ENCODE measurements around the gene FBXL22.

The FBXL22 gene

DNA sequence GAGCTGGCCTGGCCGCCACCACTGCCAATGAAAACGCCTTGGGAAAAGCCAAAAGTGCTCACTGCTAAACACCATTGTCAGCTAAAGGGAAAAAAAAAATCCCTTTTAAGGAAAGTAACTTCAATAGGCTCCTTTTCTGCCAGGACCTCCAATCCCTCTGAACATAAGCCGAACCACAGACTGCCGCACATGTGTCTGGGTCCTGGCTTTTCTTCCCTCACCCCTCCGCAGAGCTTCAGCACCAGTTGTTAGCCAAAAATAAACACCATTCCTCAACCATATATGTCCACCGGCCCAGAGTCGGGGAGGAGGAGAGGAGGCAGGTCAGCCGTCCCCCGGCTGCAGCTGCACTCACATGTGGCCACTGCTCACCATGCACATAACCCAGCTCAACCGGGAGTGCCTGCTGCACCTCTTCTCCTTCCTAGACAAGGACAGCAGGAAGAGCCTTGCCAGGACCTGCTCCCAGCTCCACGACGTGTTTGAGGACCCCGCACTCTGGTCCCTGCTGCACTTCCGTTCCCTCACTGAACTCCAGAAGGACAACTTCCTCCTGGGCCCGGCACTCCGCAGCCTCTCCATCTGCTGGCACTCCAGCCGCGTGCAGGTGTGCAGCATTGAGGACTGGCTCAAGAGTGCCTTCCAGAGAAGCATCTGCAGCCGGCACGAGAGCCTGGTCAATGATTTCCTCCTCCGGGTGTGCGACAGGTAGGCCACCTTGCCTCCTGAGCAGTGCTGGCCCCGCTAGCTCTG, at the start of gene FBXL22:
Gene FBXL22 (plus strand): TSS at position 350 of the 753 bp plus-strand sequence. CDS start 6 bp downstream, at position 356.
- H3K4me1 ChIP-seq (ENCODE audit: insufficient read depth, low read length), result peaks cover 5% of the 10 kb centered on the region
- peaks cover 17% of the 10 kb centered on the region for H3K36me3 ChIP-seq (ENCODE audit: insufficient read depth, low read length)
- H3K4me3 ChIP-seq (ENCODE audit: low read length), result no peak within 1 kb of the TSS
- no peaks in the 10 kb centered on the region for H3K27me3 ChIP-seq (ENCODE audit: insufficient read depth, low read length)
- no peak within 1 kb of the TSS for H2AFZ ChIP-seq (ENCODE audit: low read depth, low read length)
- no peaks in the 10 kb centered on the region for H3K9me3 ChIP-seq (ENCODE audit: low read length)

GRCh38 chr15:63551400-63551799, 45.8 kb upstream of the FBXL22 start:
- peaks cover 17% of the 10 kb centered on the region for H3K4me1 ChIP-seq (ENCODE audit: insufficient read depth, low read length)
- H3K4me3 ChIP-seq (ENCODE audit: low read length), result no peak overlapping the region
- no peak overlapping the region for H2AFZ ChIP-seq (ENCODE audit: low read depth, low read length)
- no peaks in the 10 kb centered on the region for H3K27me3 ChIP-seq (ENCODE audit: insufficient read depth, low read length)
- H3K9me3 ChIP-seq (ENCODE audit: low read length), result no peaks in the 10 kb centered on the region
- H3K36me3 ChIP-seq (ENCODE audit: insufficient read depth, low read length), result peaks cover 19% of the 10 kb centered on the region

GRCh38 chr15:63553388-63553791, 43.8 kb upstream of the FBXL22 start:
- Histone ChIP-seq H3K9me3 (ENCODE audit: low read length) (peaks cover 3% of the 10 kb centered on the region), H2AFZ (ENCODE audit: low read depth, low read length) (no peak overlapping the region), H3K36me3 (ENCODE audit: insufficient read depth, low read length) (peaks cover 35% of the 10 kb centered on the region), H3K4me1 (ENCODE audit: insufficient read depth, low read length) (peaks cover 17% of the 10 kb centered on the region), H3K4me3 (ENCODE audit: low read length) (no peak overlapping the region), H3K27me3 (ENCODE audit: insufficient read depth, low read length) (no peaks in the 10 kb centered on the region)

DNA sequence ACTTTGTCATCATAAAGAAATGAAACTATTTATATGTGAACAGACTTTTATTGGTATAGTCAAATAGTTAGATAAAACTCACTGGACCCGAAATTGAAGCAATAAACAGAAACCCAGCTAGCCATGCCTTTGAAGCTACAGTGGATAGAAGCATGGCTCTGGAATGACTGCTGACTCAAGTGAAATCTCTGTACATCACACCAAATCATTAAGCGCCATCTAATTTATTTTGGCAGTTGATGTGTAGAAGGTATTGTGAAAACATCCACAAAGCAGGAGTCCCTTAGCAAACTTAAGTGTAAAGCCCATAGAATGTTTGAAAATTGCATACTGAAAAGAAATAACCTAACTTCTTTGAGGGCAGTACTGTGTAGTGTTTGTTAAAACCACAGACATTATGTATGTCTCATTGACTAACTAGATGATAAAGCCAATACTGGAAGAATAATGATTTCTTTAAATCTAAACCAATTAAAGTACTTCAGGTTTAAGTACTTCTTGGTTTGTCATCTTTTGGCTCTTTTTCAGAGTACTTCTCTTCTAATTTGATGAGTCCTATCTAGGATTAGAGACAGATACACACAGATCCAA, 42.8 kb upstream of the FBXL22 start:
- Histone ChIP-seq H3K27me3 (ENCODE audit: insufficient read depth, low read length) (no peaks in the 10 kb centered on the region), H3K4me1 (ENCODE audit: insufficient read depth, low read length) (peaks cover 17% of the 10 kb centered on the region), H3K9me3 (ENCODE audit: low read length) (peaks cover 3% of the 10 kb centered on the region), H2AFZ (ENCODE audit: low read depth, low read length) (no peak overlapping the region), H3K36me3 (ENCODE audit: insufficient read depth, low read length) (peaks cover 40% of the 10 kb centered on the region), H3K4me3 (ENCODE audit: low read length) (no peak overlapping the region)

- Histone ChIP-seq H3K4me3 (ENCODE audit: low read length) (no peak overlapping the region), H3K4me1 (ENCODE audit: insufficient read depth, low read length) (peaks cover 17% of the 10 kb centered on the region), H3K9me3 (ENCODE audit: low read length) (peaks cover 3% of the 10 kb centered on the region), H2AFZ (ENCODE audit: low read depth, low read length) (no peak overlapping the region), H3K27me3 (ENCODE audit: insufficient read depth, low read length) (no peaks in the 10 kb centered on the region), H3K36me3 (ENCODE audit: insufficient read depth, low read length) (peaks cover 49% of the 10 kb centered on the region)
Measured at GRCh38 chr15:63555507-63555906, 41.7 kb upstream of the FBXL22 start.

DNA sequence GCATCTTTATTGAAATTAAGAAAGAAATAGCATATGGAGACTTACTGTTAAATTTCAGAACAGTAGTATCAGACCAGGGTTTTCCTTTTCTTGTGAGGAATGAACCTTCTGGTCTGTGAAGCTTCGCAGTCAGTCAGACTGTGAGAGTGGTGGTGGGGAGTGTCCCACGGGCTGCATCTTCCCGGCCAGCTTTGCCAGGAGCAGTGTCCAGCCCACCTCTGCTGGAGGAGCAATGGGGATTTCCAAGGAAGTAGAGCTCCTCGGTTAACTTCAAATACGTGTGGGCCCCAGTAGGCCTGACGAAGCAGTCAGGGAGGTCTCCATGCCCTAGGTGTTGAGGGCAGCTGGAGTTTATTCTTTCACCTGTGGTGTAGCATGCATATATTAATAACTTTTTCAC, 40.9 kb upstream of the FBXL22 start:
- Histone ChIP-seq H3K4me1 (ENCODE audit: insufficient read depth, low read length) (peaks cover 17% of the 10 kb centered on the region), H3K4me3 (ENCODE audit: low read length) (no peak overlapping the region), H3K9me3 (ENCODE audit: low read length) (peaks cover 3% of the 10 kb centered on the region), H2AFZ (ENCODE audit: low read depth, low read length) (no peak overlapping the region), H3K36me3 (ENCODE audit: insufficient read depth, low read length) (peaks cover 57% of the 10 kb centered on the region), H3K27me3 (ENCODE audit: insufficient read depth, low read length) (no peaks in the 10 kb centered on the region)

DNA sequence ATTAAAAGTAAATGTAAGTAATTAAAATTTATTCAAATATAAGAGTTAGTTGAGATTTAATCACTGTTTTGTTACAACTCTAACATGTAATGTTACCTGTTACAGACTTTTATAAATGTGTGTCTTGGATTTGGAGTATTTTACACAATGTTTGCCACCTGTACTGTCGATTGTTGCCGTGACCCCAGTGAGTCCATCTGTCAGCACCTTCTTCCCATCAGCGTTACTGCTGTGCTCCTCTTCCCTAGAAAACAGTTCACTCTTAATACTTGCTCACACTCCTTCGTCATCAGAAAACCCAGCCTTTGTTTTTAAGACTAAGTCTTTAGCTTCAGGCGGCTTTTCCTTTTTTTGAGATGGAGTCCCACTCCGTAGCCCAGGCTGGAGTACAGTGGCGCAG, 40.5 kb upstream of the FBXL22 start:
- H3K4me1 ChIP-seq (ENCODE audit: insufficient read depth, low read length), result peaks cover 17% of the 10 kb centered on the region
- no peaks in the 10 kb centered on the region for H3K27me3 ChIP-seq (ENCODE audit: insufficient read depth, low read length)
- no peak overlapping the region for H3K4me3 ChIP-seq (ENCODE audit: low read length)
- H3K36me3 ChIP-seq (ENCODE audit: insufficient read depth, low read length), result peaks cover 62% of the 10 kb centered on the region
- H3K9me3 ChIP-seq (ENCODE audit: low read length), result peaks cover 3% of the 10 kb centered on the region
- no peak overlapping the region for H2AFZ ChIP-seq (ENCODE audit: low read depth, low read length)

- H3K4me3 ChIP-seq (ENCODE audit: low read length), result no peak overlapping the region
- peaks cover 78% of the 10 kb centered on the region for H3K36me3 ChIP-seq (ENCODE audit: insufficient read depth, low read length)
Measured at GRCh38 chr15:63559753-63560152, 37.4 kb upstream of the FBXL22 start.

DNA sequence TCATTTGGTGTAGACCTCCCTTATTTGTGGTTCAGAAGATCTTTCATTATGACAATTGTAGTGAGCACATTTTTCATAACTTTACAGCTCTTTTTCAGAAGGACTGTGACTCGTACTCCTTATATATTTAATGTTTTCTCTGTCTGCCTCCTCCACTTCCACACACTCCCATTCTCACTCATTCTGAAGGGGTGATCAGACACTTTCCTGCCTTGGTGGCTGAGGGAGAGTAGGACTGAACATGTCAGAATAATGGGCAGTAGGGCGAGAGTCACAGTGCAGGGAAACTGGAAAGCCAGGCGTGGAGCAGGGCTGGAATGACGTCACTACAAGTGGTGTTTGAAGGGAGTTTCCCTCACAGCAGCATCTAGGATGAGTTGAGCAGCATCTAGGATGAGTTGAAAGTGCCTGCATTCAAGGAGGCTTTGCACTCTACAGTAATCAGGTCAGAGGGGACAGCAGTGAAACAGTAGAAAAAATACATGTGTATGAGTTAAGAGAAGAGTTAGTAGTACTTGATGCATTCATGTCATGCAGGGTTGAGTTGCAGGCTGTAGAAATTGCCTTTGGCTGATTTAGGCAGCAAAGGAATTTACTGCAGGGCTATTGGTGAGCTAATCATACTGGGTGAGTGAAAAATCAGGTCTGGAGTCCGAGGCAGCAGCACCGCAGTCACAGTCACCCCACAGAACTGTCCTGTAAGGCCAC, 36.3 kb upstream of the FBXL22 start:
- Histone ChIP-seq H3K9me3 (ENCODE audit: low read length) (peaks cover 3% of the 10 kb centered on the region), H3K27me3 (ENCODE audit: insufficient read depth, low read length) (no peaks in the 10 kb centered on the region), H2AFZ (ENCODE audit: low read depth, low read length) (no peak overlapping the region), H3K4me3 (ENCODE audit: low read length) (no peak overlapping the region), H3K36me3 (ENCODE audit: insufficient read depth, low read length) (peaks cover 80% of the 10 kb centered on the region), H3K4me1 (ENCODE audit: insufficient read depth, low read length) (no peaks in the 10 kb centered on the region)

More at GRCh38 chr15:63559753-63560152, 37.4 kb upstream of the FBXL22 start:
- H2AFZ ChIP-seq (ENCODE audit: low read depth, low read length), result no peak overlapping the region
- peaks cover 3% of the 10 kb centered on the region for H3K9me3 ChIP-seq (ENCODE audit: low read length)
- no peaks in the 10 kb centered on the region for H3K27me3 ChIP-seq (ENCODE audit: insufficient read depth, low read length)
- H3K4me1 ChIP-seq (ENCODE audit: insufficient read depth, low read length), result no peaks in the 10 kb centered on the region

GRCh38 chr15:63564093-63564492, 33.1 kb upstream of the FBXL22 start:
- Histone ChIP-seq H3K4me1 (ENCODE audit: insufficient read depth, low read length) (no peaks in the 10 kb centered on the region), H3K27me3 (ENCODE audit: insufficient read depth, low read length) (no peaks in the 10 kb centered on the region), H3K9me3 (ENCODE audit: low read length) (no peaks in the 10 kb centered on the region), H2AFZ (ENCODE audit: low read depth, low read length) (no peak overlapping the region), H3K4me3 (ENCODE audit: low read length) (no peak overlapping the region), H3K36me3 (ENCODE audit: insufficient read depth, low read length) (peaks cover 76% of the 10 kb centered on the region)

DNA sequence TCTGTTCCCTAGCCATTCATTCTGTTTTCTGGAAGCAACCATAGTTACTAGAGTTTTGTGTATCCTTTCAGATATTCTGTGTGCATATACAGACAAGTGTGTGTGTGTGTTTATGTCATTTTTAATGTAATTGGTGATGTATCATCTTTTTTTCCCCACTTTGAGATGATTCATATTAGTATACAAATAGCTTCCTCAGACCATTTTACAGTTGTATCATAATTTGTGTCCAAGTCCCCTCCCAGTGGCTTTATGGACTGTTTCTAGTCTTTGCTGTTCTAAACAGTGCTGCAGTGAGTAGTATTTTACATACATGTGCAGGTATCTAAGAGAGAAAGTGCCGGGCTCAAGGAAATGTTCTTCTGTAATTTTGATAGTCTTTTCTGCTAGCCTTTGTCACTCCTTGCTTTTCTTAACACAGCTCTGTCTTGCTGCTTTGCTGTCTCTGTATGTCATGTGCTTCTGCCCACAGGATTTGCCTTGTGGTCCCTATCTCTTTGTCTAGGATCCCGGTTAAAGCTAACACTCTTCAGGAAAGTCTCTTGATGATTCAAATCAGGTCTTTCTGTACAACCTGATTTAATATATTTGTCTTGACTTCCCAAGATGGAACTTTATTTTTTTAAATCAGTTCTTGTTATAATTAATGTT, 31.5 kb upstream of the FBXL22 start:
- no peak overlapping the region for H3K4me3 ChIP-seq (ENCODE audit: low read length)
- H3K4me1 ChIP-seq (ENCODE audit: insufficient read depth, low read length), result no peaks in the 10 kb centered on the region
- no peaks in the 10 kb centered on the region for H3K27me3 ChIP-seq (ENCODE audit: insufficient read depth, low read length)
- no peaks in the 10 kb centered on the region for H3K9me3 ChIP-seq (ENCODE audit: low read length)
- no peak overlapping the region for H2AFZ ChIP-seq (ENCODE audit: low read depth, low read length)
- H3K36me3 ChIP-seq (ENCODE audit: insufficient read depth, low read length), result peaks cover 72% of the 10 kb centered on the region

GRCh38 chr15:63572749-63573464, 24.3 kb upstream of the FBXL22 start:
- Histone ChIP-seq H3K4me3 (ENCODE audit: low read length) (no peak overlapping the region), H3K4me1 (ENCODE audit: insufficient read depth, low read length) (no peaks in the 10 kb centered on the region), H2AFZ (ENCODE audit: low read depth, low read length) (no peak overlapping the region), H3K9me3 (ENCODE audit: low read length) (no peaks in the 10 kb centered on the region), H3K27me3 (ENCODE audit: insufficient read depth, low read length) (no peaks in the 10 kb centered on the region), H3K36me3 (ENCODE audit: insufficient read depth, low read length) (peaks cover 70% of the 10 kb centered on the region)
